Calu3 (cell line): ENCODE measurements around the gene PDE10A. TPM values are rescaled to one million over a fixed set of nuclear protein-coding genes. Genes with fewer than 3 reads are reported as not detected.

ENCODE experiments used
- BruUV-seq: library from RNA; stranded (reverse); fragments of 400-500 nt; replicated peaks from 2 replicates; lab custom pipeline; 2021; lab: Mats Ljungman, UMichigan
- CTCF ChIA-PET: fragments of 300-600 bp; sonication (Branson Sonifier 250); formaldehyde crosslinking; loops from one replicate; lab custom pipeline; 2022; ENCODE audit warnings: antibody characterized with exemption; lab: Charles Lee
- DNase-seq: peaks from one replicate; pipeline ENCODE4 v3.0.0; 2022
- H3K27ac Mint-ChIP-seq: one replicate; pipeline ENCODE4 v1.8.0; 2022; ENCODE audit warnings: mixed read lengths; ENCODE audit not compliant: unreplicated experiment
- H3K27me3 Mint-ChIP-seq: one replicate; pipeline ENCODE4 v1.8.0; 2022; ENCODE audit warnings: mixed read lengths; ENCODE audit not compliant: unreplicated experiment
- H3K36me3 Mint-ChIP-seq: one replicate; pipeline ENCODE4 v1.8.0; 2022; ENCODE audit warnings: mild to moderate bottlenecking, moderate library complexity, mixed read lengths; ENCODE audit not compliant: insufficient read depth, unreplicated experiment
- H3K4me1 Mint-ChIP-seq: one replicate; pipeline ENCODE4 v1.8.0; 2022; ENCODE audit warnings: mild to moderate bottlenecking, low read depth, mixed read lengths; ENCODE audit not compliant: unreplicated experiment
- H3K4me3 Mint-ChIP-seq: one replicate; pipeline ENCODE4 v1.8.0; 2022; ENCODE audit warnings: mild to moderate bottlenecking, low read depth, moderate library complexity, mixed read lengths; ENCODE audit not compliant: unreplicated experiment
- H3K9me3 Mint-ChIP-seq: one replicate; pipeline ENCODE4 v1.8.0; 2022; ENCODE audit warnings: low read depth, mixed read lengths; ENCODE audit not compliant: unreplicated experiment
- intact Hi-C: fragments of 100-400 bp; cut with micrococcal nuclease; formaldehyde crosslinking; loops from one replicate; pipeline ENCODE4 v1.10.0; 2022; ENCODE audit not compliant: unreplicated experiment
- total RNA-seq: library from RNA; stranded (reverse); gene quantifications from 2 replicates; pipeline ENCODE4 v1.2.3, GENCODE V29; 2022
- TF ChIP-seq, protein P1 (sequence below): fragments of 200-600 bp; IDR thresholded peaks from one replicate; pipeline ENCODE4 v1.8.0; 2022; ENCODE audit warnings: antibody characterized with exemption; ENCODE audit not compliant: unreplicated experiment

The PDE10A gene
- total RNA-seq, 1 experiment from 2014 or later, result 22.5 TPM

DNA sequence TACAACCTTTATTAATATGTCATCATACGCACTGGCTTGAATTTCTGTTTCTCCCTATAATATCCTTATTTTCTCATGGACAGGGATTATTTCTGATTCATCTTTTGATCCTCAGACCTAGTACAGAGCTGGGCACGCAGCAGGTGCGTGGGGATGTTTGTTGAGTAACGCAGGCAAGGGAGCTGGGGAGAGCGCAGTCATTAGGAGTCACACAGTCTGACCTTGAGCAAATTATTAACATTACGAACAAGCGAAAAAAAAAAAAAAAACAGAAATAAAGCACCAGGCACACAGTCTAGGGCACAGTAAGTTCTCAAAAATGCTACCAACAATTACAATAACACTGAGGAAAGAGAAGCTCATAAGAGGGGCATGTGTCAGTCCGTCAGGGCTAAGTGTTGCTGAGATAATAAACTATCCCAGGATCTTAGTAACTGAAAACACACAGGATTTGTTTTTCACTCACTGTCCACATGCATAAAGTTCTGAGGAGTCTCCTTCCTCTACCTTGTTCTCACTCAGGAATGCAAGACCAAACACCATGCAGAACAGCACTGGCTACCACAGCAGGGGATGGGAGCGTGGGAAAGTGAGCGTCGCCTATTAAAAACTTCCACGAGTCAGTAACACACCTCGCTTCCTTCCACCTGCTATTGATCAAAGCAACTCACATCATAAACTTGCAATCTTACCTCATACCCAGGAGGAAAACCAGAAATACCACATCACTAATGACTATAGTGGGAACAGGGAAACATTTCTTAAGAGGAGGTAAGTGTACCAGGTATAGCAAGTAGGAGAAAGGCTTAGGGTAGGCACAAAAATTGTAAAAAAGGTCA, 56.9 kb downstream of the PDE10A start:
- DNase-seq, result peak; percentile 54
- Mint-ChIP-seq H3K36me3 (no peaks in the 10 kb centered on the region), H3K27ac (no peak overlapping the region), H3K27me3 (no peaks in the 10 kb centered on the region), H3K9me3 (no peaks in the 10 kb centered on the region), H3K4me1 (peaks cover 16% of the 10 kb centered on the region), H3K4me3 (no peak overlapping the region)
- BruUV-seq, result no TSS peak
- intact Hi-C loops, result loop anchor here (1.0 to 5.0 kb wide), 3 partner anchors 31 to 166 kb away; partner anchors contain the start of gene PDE10A
- TF ChIP-seq, protein P1, sequence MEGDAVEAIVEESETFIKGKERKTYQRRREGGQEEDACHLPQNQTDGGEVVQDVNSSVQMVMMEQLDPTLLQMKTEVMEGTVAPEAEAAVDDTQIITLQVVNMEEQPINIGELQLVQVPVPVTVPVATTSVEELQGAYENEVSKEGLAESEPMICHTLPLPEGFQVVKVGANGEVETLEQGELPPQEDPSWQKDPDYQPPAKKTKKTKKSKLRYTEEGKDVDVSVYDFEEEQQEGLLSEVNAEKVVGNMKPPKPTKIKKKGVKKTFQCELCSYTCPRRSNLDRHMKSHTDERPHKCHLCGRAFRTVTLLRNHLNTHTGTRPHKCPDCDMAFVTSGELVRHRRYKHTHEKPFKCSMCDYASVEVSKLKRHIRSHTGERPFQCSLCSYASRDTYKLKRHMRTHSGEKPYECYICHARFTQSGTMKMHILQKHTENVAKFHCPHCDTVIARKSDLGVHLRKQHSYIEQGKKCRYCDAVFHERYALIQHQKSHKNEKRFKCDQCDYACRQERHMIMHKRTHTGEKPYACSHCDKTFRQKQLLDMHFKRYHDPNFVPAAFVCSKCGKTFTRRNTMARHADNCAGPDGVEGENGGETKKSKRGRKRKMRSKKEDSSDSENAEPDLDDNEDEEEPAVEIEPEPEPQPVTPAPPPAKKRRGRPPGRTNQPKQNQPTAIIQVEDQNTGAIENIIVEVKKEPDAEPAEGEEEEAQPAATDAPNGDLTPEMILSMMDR, result no peak
- CTCF ChIA-PET, result interaction anchor here (0.6 to 0.7 kb wide), 5 partner anchors 32 to 246 kb away, joined by 3 to 5 read pairs (median 3); no protein-coding TSS in a partner anchor

DNA sequence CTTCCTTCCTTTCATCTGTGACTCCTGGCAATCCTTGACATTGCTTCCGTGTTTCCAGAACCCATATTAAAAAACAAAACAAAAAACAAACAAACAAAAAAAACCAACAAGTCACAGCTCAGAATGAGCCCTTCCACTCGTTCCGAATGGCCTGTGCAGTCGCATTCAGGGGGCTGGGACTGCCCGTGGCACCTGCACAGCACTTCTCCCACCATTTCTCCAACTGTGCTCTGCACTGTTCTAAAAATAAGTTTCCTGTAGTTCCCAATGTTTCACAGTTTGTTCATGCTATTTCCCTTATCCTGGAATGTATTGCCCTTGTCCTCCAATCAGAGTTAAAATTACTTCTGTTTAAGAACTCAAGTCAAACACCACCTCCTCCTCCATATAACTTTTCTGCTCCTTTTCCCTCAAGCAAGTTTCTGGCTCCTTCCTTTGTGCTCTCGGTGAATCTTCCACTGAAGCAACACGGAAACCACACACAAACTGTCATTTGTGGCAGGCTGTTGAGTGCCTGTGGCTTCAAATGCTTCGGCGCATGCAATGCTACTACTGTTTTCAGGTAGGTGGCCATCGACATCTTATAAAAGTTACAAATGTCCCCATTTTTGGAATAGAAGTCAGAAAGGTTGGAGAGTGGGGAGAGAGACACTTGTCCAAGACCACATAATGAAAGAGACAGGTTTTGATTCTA, 57.7 kb downstream of the PDE10A start:
- intact Hi-C loops, result loop anchor here (2.0 to 5.0 kb wide), 2 partner anchors 31 to 57 kb away; partner anchors contain the start of gene PDE10A
- BruUV-seq, result TSS peak; percentile 66
- Mint-ChIP-seq H3K27me3 (no peaks in the 10 kb centered on the region), H3K9me3 (no peaks in the 10 kb centered on the region), H3K36me3 (no peaks in the 10 kb centered on the region), H3K4me1 (peaks cover 17% of the 10 kb centered on the region), H3K27ac (no peak overlapping the region), H3K4me3 (no peak overlapping the region)
- CTCF ChIA-PET, result interaction anchor here (0.7 kb wide), 2 partner anchors 31 to 162 kb away, joined by 3 to 4 read pairs; no protein-coding TSS in a partner anchor
- DNase-seq, result no peak
- TF ChIP-seq, protein P1, result no peak

GRCh38 chr6:165602291-165602690, 60.8 kb downstream of the PDE10A start:
- Mint-ChIP-seq H3K27ac (no peak overlapping the region), H3K4me1 (peaks cover 33% of the 10 kb centered on the region), H3K36me3 (no peaks in the 10 kb centered on the region), H3K9me3 (no peaks in the 10 kb centered on the region), H3K27me3 (no peaks in the 10 kb centered on the region), H3K4me3 (no peak overlapping the region)
- DNase-seq, result no peak
- BruUV-seq, result no TSS peak
- TF ChIP-seq, protein P1, result no peak
- CTCF ChIA-PET, result no interaction called here
- intact Hi-C loops, result no loop called here

- DNase-seq, result no peak
- no TSS peak for BruUV-seq
- TF ChIP-seq, protein P1, result no peak
- Mint-ChIP-seq H3K9me3 (no peaks in the 10 kb centered on the region), H3K27me3 (no peaks in the 10 kb centered on the region), H3K36me3 (no peaks in the 10 kb centered on the region), H3K4me3 (no peak overlapping the region), H3K4me1 (peaks cover 33% of the 10 kb centered on the region), H3K27ac (peak overlapping the region; percentile 10)
- CTCF ChIA-PET, result no interaction called here
- intact Hi-C loops, result no loop called here
Observed at GRCh38 chr6:165600606-165601005, 62.4 kb downstream of the PDE10A start.
